Esophagus muscularis mucosa (tissue), 4 donors: ENCODE results near the gene WNT7A. TPM values are rescaled to one million over a fixed set of nuclear protein-coding genes. Genes with fewer than 3 reads are reported as not detected.

Experiments
- DNase-seq: peaks from one replicate; pipeline ENCODE4 v3.0.0-alpha.2; 2017; ENCODE audit errors: extremely low spot score
- H3K27ac ChIP-seq, 4 donors: fragments of 200-600 bp; sonication (generic); replicated peaks in 1 of 4; 1 replicate in 3 of 4; 2 replicates in 1 of 4; pipeline ENCODE4 v1.5.1; 2016 to 2019; ENCODE audit warnings: mild to moderate bottlenecking in 1 of 4
- H3K27me3 ChIP-seq, 4 donors: fragments of 200-600 bp; sonication (generic); one replicate each; pipeline versions ENCODE4 v1.5.1 to v1.6.0; 2016 to 2019
- H3K36me3 ChIP-seq, 4 donors: fragments of 200-600 bp; sonication (generic); one replicate each; pipeline ENCODE4 v1.5.1; 2016 to 2019
- H3K4me1 ChIP-seq, 4 donors: fragments of 200-600 bp; sonication (generic); one replicate each; pipeline ENCODE4 v1.5.1; 2016 to 2019
- H3K4me3 ChIP-seq, 4 donors: fragments of 200-600 bp; sonication (generic); 1 replicate in 2 of 4; 2 replicates in 2 of 4; pipeline ENCODE4 v1.5.1; 2016 to 2019; ENCODE audit warnings: mild to moderate bottlenecking in 4 of 4, moderate library complexity in 1 of 4
- H3K9me3 ChIP-seq, 4 donors: fragments of 200-600 bp; sonication (generic); 1 replicate in 3 of 4; 2 replicates in 1 of 4; pipeline ENCODE4 v1.5.1; 2016 to 2019
- CTCF ChIP-seq, 3 experiments: fragments of 200-600 bp in 2 of 3; fragments of 450-650 bp in 1 of 3; sonication (generic) in 2 of 3; IDR thresholded peaks; one replicate each; pipeline ENCODE4 v1.5.1; 2017 to 2019; ENCODE audit warnings: antibody characterized with exemption in 3 of 3, mild to moderate bottlenecking in 2 of 3, moderate library complexity in 1 of 3
- EP300 ChIP-seq: sonication (generic); formaldehyde crosslinking; IDR thresholded peaks from one replicate; pipeline ENCODE4 v1.6.1; 2017; ENCODE audit warnings: antibody characterized with exemption
- POLR2A ChIP-seq: fragments of 450-650 bp; IDR thresholded peaks from one replicate; pipeline ENCODE4 v1.6.1; 2017; ENCODE audit warnings: antibody characterized with exemption, moderate library complexity, mild to moderate bottlenecking, low read depth
- POLR2AphosphoS5 ChIP-seq, 2 donors: sonication (generic); formaldehyde crosslinking; IDR thresholded peaks; one replicate each; pipeline ENCODE4 v1.6.1; 2017; ENCODE audit warnings: antibody characterized with exemption in 2 of 2
- WGBS: methylation state at CpG from one replicate; pipeline ENCODE4 v1.1.5; 2018; 5-methylcytosine and 5-hydroxymethylcytosine counted together
- intact Hi-C: fragments of 100-400 bp; cut with DNase I; formaldehyde crosslinking; loops from one replicate; pipeline ENCODE4 v1.15.1; 2023
- total RNA-seq, 4 donors: library from RNA; depleted of rRNA; stranded (reverse); fragments of >200 nt; gene quantifications; one replicate each; pipeline versions ENCODE4 v1.1.0 to v1.2.1, GENCODE V29; 2016

The WNT7A gene
- total RNA-seq, 4 donors from 2014 or later: not detected

- TF ChIP-seq POLR2AphosphoS5 (IDR thresholded peaks at IDR 0.05) (no peak), EP300 (no peak), POLR2A (no peak), CTCF (IDR thresholded peaks at IDR 0.05) (no peak)
- intact Hi-C loops: no loop called here
- no peak overlapping the region for H3K4me3 ChIP-seq
- no peaks in the 10 kb centered on the region for H3K36me3 ChIP-seq
- DNase-seq: no peak
- H3K9me3 ChIP-seq: no peaks in the 10 kb centered on the region
- WGBS: 67% methylated on average over 8 of the region's 8 CpGs
- no peak overlapping the region for H3K27ac ChIP-seq
- H3K27me3 ChIP-seq: peaks cover 0 to 49% (median 0%) of the 10 kb centered on the region in 4 donors
- no peaks in the 10 kb centered on the region for H3K4me1 ChIP-seq
These were observed 38.7 kb downstream of the WNT7A start for GRCh38 chr3:13841141-13841540.

GRCh38 chr3:13840456-13840855 is 39.4 kb downstream of the WNT7A start:
- intact Hi-C loops: no loop called here
- WGBS: 89% methylated on average over 2 of the region's 2 CpGs
- no peak for DNase-seq
- no peak overlapping the region for H3K27ac ChIP-seq
- no peaks in the 10 kb centered on the region for H3K9me3 ChIP-seq
- H3K27me3 ChIP-seq: peaks cover 0 to 48% (median 0%) of the 10 kb centered on the region in 4 donors
- no peaks in the 10 kb centered on the region for H3K4me1 ChIP-seq
- H3K36me3 ChIP-seq: no peaks in the 10 kb centered on the region
- no peak overlapping the region for H3K4me3 ChIP-seq
- TF ChIP-seq CTCF (IDR thresholded peaks at IDR 0.05) (no peak), POLR2AphosphoS5 (IDR thresholded peaks at IDR 0.05) (no peak), EP300 (no peak), POLR2A (no peak)

GRCh38 chr3:13839726-13840340 is 40.0 kb downstream of the WNT7A start:
- DNase-seq: no peak
- Histone ChIP-seq H3K4me1 (no peaks in the 10 kb centered on the region), H3K27me3 (peaks cover 0 to 49% (median 0%) of the 10 kb centered on the region in 4 donors), H3K27ac (no peak overlapping the region), H3K9me3 (no peaks in the 10 kb centered on the region), H3K4me3 (no peak overlapping the region), H3K36me3 (no peaks in the 10 kb centered on the region)
- WGBS: 59% methylated on average over 5 of the region's 5 CpGs
- no peak for TF ChIP-seq POLR2A
- TF ChIP-seq POLR2AphosphoS5 (IDR thresholded peaks at IDR 0.05): no peak
- no peak for TF ChIP-seq CTCF (IDR thresholded peaks at IDR 0.05)
- TF ChIP-seq EP300: no peak
- intact Hi-C loops: no loop called here

- no peaks in the 10 kb centered on the region for H3K9me3 ChIP-seq
- peaks cover 0 to 49% (median 0%) of the 10 kb centered on the region in 4 donors for H3K27me3 ChIP-seq
- H3K27ac ChIP-seq: no peak overlapping the region
- WGBS: 72% methylated on average over 4 of the region's 4 CpGs
- H3K4me1 ChIP-seq: no peaks in the 10 kb centered on the region
- no peak for DNase-seq
- TF ChIP-seq POLR2AphosphoS5 (IDR thresholded peaks at IDR 0.05) (no peak), POLR2A (no peak), EP300 (no peak), CTCF (IDR thresholded peaks at IDR 0.05) (no peak)
- no peaks in the 10 kb centered on the region for H3K36me3 ChIP-seq
- intact Hi-C loops: no loop called here
- no peak overlapping the region for H3K4me3 ChIP-seq
These were observed 40.6 kb downstream of the WNT7A start for GRCh38 chr3:13839253-13839652.

- H3K4me1 ChIP-seq: no peaks in the 10 kb centered on the region
- H3K9me3 ChIP-seq: no peaks in the 10 kb centered on the region
- intact Hi-C loops: no loop called here
- peaks cover 0 to 50% (median 2%) of the 10 kb centered on the region in 4 donors for H3K27me3 ChIP-seq
- no peak for DNase-seq
- H3K36me3 ChIP-seq: no peaks in the 10 kb centered on the region
- WGBS: 83% methylated on average over 4 of the region's 4 CpGs
- no peak overlapping the region for H3K27ac ChIP-seq
- no peak overlapping the region for H3K4me3 ChIP-seq
- TF ChIP-seq POLR2A (no peak), EP300 (no peak), CTCF (IDR thresholded peaks at IDR 0.05) (no peak), POLR2AphosphoS5 (IDR thresholded peaks at IDR 0.05) (no peak)
These were observed 41.5 kb downstream of the WNT7A start for GRCh38 chr3:13838421-13838820.
